ENCODE data around the gene CFAP251.

GRCh38 chr12:122049827-122050226 is 131.4 kb downstream of the CFAP251 start:
- TF ChIP-seq, protein P1, sequence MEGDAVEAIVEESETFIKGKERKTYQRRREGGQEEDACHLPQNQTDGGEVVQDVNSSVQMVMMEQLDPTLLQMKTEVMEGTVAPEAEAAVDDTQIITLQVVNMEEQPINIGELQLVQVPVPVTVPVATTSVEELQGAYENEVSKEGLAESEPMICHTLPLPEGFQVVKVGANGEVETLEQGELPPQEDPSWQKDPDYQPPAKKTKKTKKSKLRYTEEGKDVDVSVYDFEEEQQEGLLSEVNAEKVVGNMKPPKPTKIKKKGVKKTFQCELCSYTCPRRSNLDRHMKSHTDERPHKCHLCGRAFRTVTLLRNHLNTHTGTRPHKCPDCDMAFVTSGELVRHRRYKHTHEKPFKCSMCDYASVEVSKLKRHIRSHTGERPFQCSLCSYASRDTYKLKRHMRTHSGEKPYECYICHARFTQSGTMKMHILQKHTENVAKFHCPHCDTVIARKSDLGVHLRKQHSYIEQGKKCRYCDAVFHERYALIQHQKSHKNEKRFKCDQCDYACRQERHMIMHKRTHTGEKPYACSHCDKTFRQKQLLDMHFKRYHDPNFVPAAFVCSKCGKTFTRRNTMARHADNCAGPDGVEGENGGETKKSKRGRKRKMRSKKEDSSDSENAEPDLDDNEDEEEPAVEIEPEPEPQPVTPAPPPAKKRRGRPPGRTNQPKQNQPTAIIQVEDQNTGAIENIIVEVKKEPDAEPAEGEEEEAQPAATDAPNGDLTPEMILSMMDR (IDR thresholded peaks at IDR 0.05): no peak
- no peak for TF ChIP-seq EP300 (IDR thresholded peaks at IDR 0.05; ENCODE audit: low read depth)

Data from transverse colon (tissue), 3 donors.